ENCODE measurements around the gene RASAL1. TPM values are rescaled to one million over a fixed set of nuclear protein-coding genes. Genes with fewer than 3 reads are reported as not detected.

Gene RASAL1
- total RNA-seq, 1 donor from 2014 or later, result 0.41 TPM

DNA sequence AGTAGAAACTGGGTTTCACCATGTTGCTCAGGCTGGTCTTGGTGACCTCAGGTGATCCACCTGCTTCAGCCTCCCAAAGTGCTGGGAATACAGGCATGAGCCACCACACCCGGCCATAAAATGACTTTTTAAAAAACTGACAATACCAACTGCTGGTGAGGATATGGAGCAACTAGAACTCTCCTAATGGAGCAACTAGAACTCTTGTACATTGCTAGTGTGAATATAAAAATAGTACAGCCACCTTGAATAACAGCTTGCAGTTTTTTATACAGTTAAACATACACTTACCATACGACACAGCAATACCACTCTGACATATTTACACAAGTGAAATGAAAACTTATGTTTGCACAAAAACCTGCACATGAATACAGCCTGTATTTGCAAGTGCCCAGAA is 11.4 kb upstream of the RASAL1 start:
- Histone ChIP-seq H3K4me1 (peaks cover 12% of the 10 kb centered on the region), H3K27me3 (ENCODE audit: low read depth) (peaks cover 15% of the 10 kb centered on the region), H3K9me3 (no peaks in the 10 kb centered on the region), H3K27ac (no peak overlapping the region), H3K36me3 (no peaks in the 10 kb centered on the region), H3K4me3 (no peak overlapping the region)
- TF ChIP-seq, protein P1, sequence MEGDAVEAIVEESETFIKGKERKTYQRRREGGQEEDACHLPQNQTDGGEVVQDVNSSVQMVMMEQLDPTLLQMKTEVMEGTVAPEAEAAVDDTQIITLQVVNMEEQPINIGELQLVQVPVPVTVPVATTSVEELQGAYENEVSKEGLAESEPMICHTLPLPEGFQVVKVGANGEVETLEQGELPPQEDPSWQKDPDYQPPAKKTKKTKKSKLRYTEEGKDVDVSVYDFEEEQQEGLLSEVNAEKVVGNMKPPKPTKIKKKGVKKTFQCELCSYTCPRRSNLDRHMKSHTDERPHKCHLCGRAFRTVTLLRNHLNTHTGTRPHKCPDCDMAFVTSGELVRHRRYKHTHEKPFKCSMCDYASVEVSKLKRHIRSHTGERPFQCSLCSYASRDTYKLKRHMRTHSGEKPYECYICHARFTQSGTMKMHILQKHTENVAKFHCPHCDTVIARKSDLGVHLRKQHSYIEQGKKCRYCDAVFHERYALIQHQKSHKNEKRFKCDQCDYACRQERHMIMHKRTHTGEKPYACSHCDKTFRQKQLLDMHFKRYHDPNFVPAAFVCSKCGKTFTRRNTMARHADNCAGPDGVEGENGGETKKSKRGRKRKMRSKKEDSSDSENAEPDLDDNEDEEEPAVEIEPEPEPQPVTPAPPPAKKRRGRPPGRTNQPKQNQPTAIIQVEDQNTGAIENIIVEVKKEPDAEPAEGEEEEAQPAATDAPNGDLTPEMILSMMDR (IDR thresholded peaks at IDR 0.05), result no peak
- intact Hi-C loops (cut with DNase I), result no loop called here
- ATAC-seq, result no peak
- no peak for DNase-seq

DNA sequence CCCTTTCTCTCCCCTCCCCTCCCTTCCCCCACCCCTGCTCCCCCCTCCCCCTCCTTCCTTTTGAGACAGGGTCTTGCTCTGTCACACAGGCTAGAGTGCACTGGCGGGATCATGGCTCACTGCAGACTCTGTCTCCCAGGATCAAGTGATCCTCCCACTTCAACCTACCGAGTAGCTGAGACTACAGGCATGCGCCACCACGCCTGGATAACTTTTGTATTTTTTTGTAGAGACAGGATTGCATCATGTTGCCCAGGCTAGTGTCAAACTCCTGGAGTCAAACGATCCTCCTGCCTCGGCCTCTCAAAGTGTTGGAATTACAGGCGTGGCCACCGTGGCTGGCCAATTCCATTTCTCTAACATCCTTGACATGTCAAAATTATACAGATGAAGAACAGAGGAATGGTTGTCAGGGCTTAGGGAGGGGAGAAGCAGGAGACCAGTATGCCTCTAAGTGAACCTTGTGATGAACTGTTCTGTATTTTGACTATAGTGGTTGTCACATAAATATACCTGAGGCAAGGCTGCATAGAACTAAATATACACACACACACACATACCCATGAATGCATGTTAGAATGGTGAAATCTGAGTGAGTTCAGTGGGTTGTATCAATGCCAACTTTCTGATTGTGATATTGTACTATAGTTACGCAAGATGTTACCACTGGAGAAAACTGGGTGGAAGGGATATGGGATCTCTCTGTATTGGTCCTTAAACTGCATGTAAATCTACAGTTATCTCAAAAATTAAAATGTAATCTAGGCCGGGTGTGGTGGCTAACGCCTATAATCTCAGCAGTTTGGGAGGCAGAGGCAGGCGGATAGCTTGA is 10.4 kb upstream of the RASAL1 start:
- no peak overlapping the region for H3K27ac ChIP-seq
- intact Hi-C loops (cut with DNase I), result no loop called here
- TF ChIP-seq, protein P1 (IDR thresholded peaks at IDR 0.05), result no peak
- H3K36me3 ChIP-seq, result no peaks in the 10 kb centered on the region
- no peak overlapping the region for H3K4me3 ChIP-seq
- no peaks in the 10 kb centered on the region for H3K9me3 ChIP-seq
- DNase-seq, result no peak
- peaks cover 12% of the 10 kb centered on the region for H3K4me1 ChIP-seq
- H3K27me3 ChIP-seq (ENCODE audit: low read depth), result peaks cover 7% of the 10 kb centered on the region
- ATAC-seq, result no peak

DNA sequence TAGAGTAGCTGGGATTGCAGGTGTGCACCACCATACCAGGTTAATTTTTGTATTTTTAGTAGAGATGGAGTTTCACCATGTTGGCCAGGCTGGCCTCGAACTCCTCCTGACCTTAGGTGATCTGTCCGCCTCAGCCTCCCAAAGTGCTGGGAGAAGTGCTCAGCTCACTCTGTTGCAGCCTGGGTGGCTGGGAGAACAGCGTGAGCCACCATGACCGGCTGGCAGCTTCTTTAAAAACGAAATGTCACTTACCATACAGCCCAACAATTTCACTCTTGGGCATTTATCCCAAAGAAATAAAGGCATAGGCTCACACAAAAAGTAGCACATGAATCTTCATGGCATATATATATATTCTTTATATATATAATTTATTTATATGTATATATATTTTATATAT is 9.2 kb upstream of the RASAL1 start:
- peaks cover 11% of the 10 kb centered on the region for H3K4me1 ChIP-seq
- no peak overlapping the region for H3K27ac ChIP-seq
- no peak for DNase-seq
- TF ChIP-seq, protein P1 (IDR thresholded peaks at IDR 0.05), result no peak
- no peaks in the 10 kb centered on the region for H3K27me3 ChIP-seq (ENCODE audit: low read depth)
- intact Hi-C loops (cut with DNase I), result no loop called here
- H3K9me3 ChIP-seq, result no peaks in the 10 kb centered on the region
- no peak overlapping the region for H3K4me3 ChIP-seq
- H3K36me3 ChIP-seq, result no peaks in the 10 kb centered on the region
- ATAC-seq, result no peak

DNA sequence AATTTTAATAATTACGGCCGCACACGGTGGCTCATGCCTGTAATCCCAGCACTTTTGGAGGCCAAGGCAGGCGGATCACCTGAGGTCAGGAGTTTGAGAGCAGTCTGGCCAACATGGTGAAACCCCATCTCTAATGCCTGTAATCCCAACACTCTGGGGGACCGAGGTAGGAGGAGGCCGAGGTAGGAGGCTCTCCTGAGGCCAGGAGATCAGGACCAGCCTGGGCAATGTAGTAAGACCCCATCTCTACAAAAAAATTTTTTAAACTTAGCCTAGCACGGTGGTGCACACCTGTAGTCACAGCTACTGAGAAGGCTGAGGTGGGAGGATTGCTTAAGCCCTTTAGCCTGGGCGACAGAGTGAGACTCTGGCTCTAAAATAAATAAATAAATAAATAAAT is 8.4 kb upstream of the RASAL1 start:
- DNase-seq, result no peak
- intact Hi-C loops (cut with DNase I), result no loop called here
- no peaks in the 10 kb centered on the region for H3K27me3 ChIP-seq (ENCODE audit: low read depth)
- no peaks in the 10 kb centered on the region for H3K36me3 ChIP-seq
- peaks cover 6% of the 10 kb centered on the region for H3K4me1 ChIP-seq
- H3K27ac ChIP-seq, result no peak overlapping the region
- no peak overlapping the region for H3K4me3 ChIP-seq
- no peak for ATAC-seq
- H3K9me3 ChIP-seq, result no peaks in the 10 kb centered on the region
- TF ChIP-seq, protein P1 (IDR thresholded peaks at IDR 0.05), result no peak

DNA sequence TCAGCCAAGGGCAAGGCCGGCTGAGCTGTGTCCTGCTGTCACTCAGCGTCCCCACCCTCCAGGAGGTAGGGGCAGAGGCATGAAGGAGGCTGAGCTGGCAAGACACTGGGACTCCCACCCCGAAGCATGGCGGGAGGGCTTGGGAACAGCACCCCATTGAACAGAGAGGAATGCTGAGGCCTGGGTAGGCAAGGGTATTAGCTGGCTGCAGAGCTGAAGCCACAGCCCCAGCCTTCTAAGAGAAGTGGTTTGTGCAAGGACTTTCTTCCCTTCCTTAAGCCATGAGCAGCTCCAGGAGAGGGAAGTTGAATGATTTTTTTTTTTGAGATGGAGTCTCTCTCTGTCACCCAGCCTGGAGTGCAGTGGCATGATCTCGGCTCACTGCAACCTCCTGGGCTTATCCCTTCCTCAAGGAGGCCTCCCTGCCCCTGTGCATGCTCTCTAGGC is 7.3 kb upstream of the RASAL1 start:
- Histone ChIP-seq H3K36me3 (no peaks in the 10 kb centered on the region), H3K27me3 (ENCODE audit: low read depth) (peaks cover 3% of the 10 kb centered on the region), H3K4me3 (no peak overlapping the region), H3K4me1 (peaks cover 6% of the 10 kb centered on the region), H3K9me3 (no peaks in the 10 kb centered on the region), H3K27ac (peak overlapping the region; percentile 67)
- ATAC-seq (peak; percentile 49 to 56), DNase-seq (no peak)
- intact Hi-C loops (cut with DNase I), result no loop called here
- TF ChIP-seq, protein P1 (IDR thresholded peaks at IDR 0.05), result no peak
